Measurements from ENCODE around the gene CHCHD6. TPM values are rescaled to one million over a fixed set of nuclear protein-coding genes. Genes with fewer than 3 reads are reported as not detected.

CHCHD6 gene
- total and polyA plus RNA-seq, 2 donors (not counting 3 experiments of a cell fraction or from before 2014, with no cell fraction given) = 8.4 to 10.1 TPM

DNA sequence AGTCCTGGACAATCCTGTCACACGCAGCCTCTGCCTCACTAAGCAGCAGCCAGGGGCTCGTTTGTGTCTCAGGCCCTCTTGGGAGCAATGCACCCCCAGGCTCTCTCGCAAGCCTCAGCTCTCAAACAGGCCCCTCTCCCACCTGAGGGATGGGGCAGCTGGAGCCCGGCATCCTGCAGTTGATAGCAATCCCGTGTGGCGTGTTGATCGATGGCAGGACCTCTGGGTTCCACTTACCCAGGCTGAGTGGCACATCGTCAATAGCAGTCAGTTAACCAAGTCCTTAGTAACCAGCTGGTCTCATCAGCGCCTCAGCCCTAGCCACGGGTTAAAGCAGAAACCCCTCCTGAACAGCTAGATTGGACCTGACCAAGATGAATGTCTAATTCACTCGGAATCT lies 242.4 kb downstream of the CHCHD6 start:
- Histone ChIP-seq H3K27ac (ENCODE audit: insufficient read depth, low read depth, low read length) (no peak overlapping the region), H3K4me2 (ENCODE audit: insufficient read depth, low read length) (no peak overlapping the region), H3K4me3 (replicated peaks in 1 of 3; ENCODE audit: insufficient read depth in 1 of 3, low read depth in 1 of 3, low read length in 3 of 3) (no peak overlapping the region), H3K27me3 (ENCODE audit: control insufficient read depth in 2 of 2, insufficient read depth in 2 of 2, low read length in 2 of 2) (no peaks in the 10 kb centered on the region), H3K9ac (replicated peaks; ENCODE audit: extremely low read depth, insufficient read depth, low read length) (no peak overlapping the region), H2AFZ (ENCODE audit: low read depth, low read length) (no peak overlapping the region), H3K9me1 (replicated peaks; ENCODE audit: control insufficient read depth, extremely low read depth, insufficient read depth, low read length) (no peaks in the 10 kb centered on the region), H3K9me3 (replicated peaks; ENCODE audit: control insufficient read depth, insufficient read depth, low read length) (no peaks in the 10 kb centered on the region), H3K79me2 (ENCODE audit: control insufficient read depth, insufficient read depth, low read length) (no peaks in the 10 kb centered on the region), H4K20me1 (replicated peaks; ENCODE audit: control insufficient read depth, extremely low read depth, insufficient read depth, low read length) (no peaks in the 10 kb centered on the region), H3K4me1 (ENCODE audit: control insufficient read depth, extremely low read depth, insufficient read depth, low read length) (no peaks in the 10 kb centered on the region), H3K36me3 (ENCODE audit: control insufficient read depth in 2 of 2, extremely low read depth in 1 of 2, insufficient read depth in 2 of 2, low read length in 2 of 2) (no peaks in the 10 kb centered on the region)
- no TSS peak for BruUV-seq (replicated peaks)
- intact Hi-C loops (cut with micrococcal nuclease) (no loop called here), dilution Hi-C loops (cut with MboI; ENCODE audit: extremely low pct_ligation_motif_present, low sequenced_read_pairs) (no loop called here)
- TF ChIP-seq, protein P1, sequence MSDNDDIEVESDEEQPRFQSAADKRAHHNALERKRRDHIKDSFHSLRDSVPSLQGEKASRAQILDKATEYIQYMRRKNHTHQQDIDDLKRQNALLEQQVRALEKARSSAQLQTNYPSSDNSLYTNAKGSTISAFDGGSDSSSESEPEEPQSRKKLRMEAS (IDR thresholded peaks at IDR 0.05; ENCODE audit: insufficient read depth, insufficient read length) = no peak
- TF ChIP-seq JUN (IDR thresholded peaks at IDR 0.05; ENCODE audit: borderline replicate concordance, insufficient read depth, insufficient read length, low read depth) (no peak), POLR2AphosphoS5 (IDR thresholded peaks at IDR 0.05; ENCODE audit: insufficient read depth, low read depth, low read length) (no peak), POLR2A (IDR thresholded peaks at IDR 0.05; ENCODE audit: low read depth, low read length) (no peak), FOS (IDR thresholded peaks at IDR 0.05; ENCODE audit: borderline replicate concordance, insufficient read depth, low read length) (no peak), GATA2 (IDR thresholded peaks at IDR 0.05; ENCODE audit: insufficient read depth, insufficient read length, low read depth, low read length) (no peak), EZH2 (IDR thresholded peaks at IDR 0.05; ENCODE audit: borderline replicate concordance, low read depth, low read length, severe bottlenecking) (no peak), MYC (IDR thresholded peaks at IDR 0.05; ENCODE audit: low read depth, low read length) (no peak)
- TF ChIP-seq, protein P2, sequence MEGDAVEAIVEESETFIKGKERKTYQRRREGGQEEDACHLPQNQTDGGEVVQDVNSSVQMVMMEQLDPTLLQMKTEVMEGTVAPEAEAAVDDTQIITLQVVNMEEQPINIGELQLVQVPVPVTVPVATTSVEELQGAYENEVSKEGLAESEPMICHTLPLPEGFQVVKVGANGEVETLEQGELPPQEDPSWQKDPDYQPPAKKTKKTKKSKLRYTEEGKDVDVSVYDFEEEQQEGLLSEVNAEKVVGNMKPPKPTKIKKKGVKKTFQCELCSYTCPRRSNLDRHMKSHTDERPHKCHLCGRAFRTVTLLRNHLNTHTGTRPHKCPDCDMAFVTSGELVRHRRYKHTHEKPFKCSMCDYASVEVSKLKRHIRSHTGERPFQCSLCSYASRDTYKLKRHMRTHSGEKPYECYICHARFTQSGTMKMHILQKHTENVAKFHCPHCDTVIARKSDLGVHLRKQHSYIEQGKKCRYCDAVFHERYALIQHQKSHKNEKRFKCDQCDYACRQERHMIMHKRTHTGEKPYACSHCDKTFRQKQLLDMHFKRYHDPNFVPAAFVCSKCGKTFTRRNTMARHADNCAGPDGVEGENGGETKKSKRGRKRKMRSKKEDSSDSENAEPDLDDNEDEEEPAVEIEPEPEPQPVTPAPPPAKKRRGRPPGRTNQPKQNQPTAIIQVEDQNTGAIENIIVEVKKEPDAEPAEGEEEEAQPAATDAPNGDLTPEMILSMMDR (IDR thresholded peaks at IDR 0.05; ENCODE audit: extremely low read depth in 1 of 2, insufficient read depth in 1 of 2, low read depth in 1 of 2, low read length in 2 of 2) = no peak
- ChIA-PET CTCF (interaction anchor here (0.9 to 1.6 kb wide), 2 partner anchors 12 to 14 kb away, joined by 3 to 4 read pairs; no protein-coding TSS in a partner anchor), POLR2A (no interaction called here)
- no peak for DNase-seq (ENCODE audit: low read depth, low spot score)
- FAIRE-seq = no peak

Data from endothelial cell of umbilical vein (primary cell).